Endothelial cell of umbilical vein (primary cell): Measurements from ENCODE around the gene ANKRD13D. TPM values are rescaled to one million over a fixed set of nuclear protein-coding genes. Genes with fewer than 3 reads are reported as not detected.

Source experiments
- BruUV-seq: library from RNA; stranded (reverse); fragments of 400-500 nt; replicated peaks from 2 replicates; lab custom pipeline; 2021; lab: Mats Ljungman, UMichigan
- CTCF ChIA-PET: fragments of 300-600, 350-600 bp; sonication (Branson Sonifier 250); formaldehyde crosslinking; loops from one replicate; lab custom pipeline; 2021; ENCODE audit warnings: antibody characterized with exemption, inconsistent platforms; lab: Charles Lee
- POLR2A ChIA-PET: fragments of 300-600, 350-600 bp; sonication (Branson Sonifier 250); formaldehyde crosslinking; loops from one replicate; lab custom pipeline; 2021; ENCODE audit warnings: antibody characterized with exemption, inconsistent platforms; lab: Charles Lee
- DNase-seq: peaks from one replicate; pipeline ENCODE4 v3.0.0-alpha.2; 2011; ENCODE audit warnings: low read depth, low spot score
- FAIRE-seq: peaks from 2 replicates; lab custom pipeline; 2011; peaks lifted over from hg19 to GRCh38; lab: Jason Lieb, UNC
- H2AFZ ChIP-seq: 2 replicates; pipeline ENCODE4 v1.6.0; 2012; ENCODE audit warnings: low read depth, low read length, control low read depth, inconsistent platforms
- H3K27ac ChIP-seq: 2 replicates; pipeline ENCODE4 v1.5.1; 2011; ENCODE audit warnings: low read depth, mild to moderate bottlenecking, control low read depth, low read length, moderate library complexity; ENCODE audit not compliant: insufficient read depth
- H3K27me3 ChIP-seq, 2 experiments: 2 replicates each; pipeline versions ENCODE4 v1.6.0 to v1.6.1; 2011; ENCODE audit warnings: low read length in 2 of 2, mixed read lengths in 1 of 2; ENCODE audit not compliant: control insufficient read depth in 2 of 2, insufficient read depth in 2 of 2
- H3K36me3 ChIP-seq, 2 experiments: 2 replicates in 1 of 2; 3 replicates in 1 of 2; pipeline ENCODE4 v1.5.1; 2011; ENCODE audit warnings: low read length in 2 of 2, mild to moderate bottlenecking in 1 of 2, moderate library complexity in 1 of 2; ENCODE audit not compliant: control insufficient read depth in 2 of 2, insufficient read depth in 2 of 2; ENCODE audit errors: extremely low read depth in 1 of 2
- H3K4me1 ChIP-seq: 3 replicates; pipeline ENCODE4 v1.5.1; 2011; ENCODE audit warnings: mild to moderate bottlenecking, low read length; ENCODE audit not compliant: control insufficient read depth, insufficient read depth; ENCODE audit errors: extremely low read depth
- H3K4me2 ChIP-seq: 2 replicates; pipeline ENCODE4 v1.6.1; 2011; ENCODE audit warnings: low read length, control low read depth, mixed read lengths; ENCODE audit not compliant: insufficient read depth
- H3K4me3 ChIP-seq, 3 experiments: fragments of 200-600 bp in 1 of 3; sonication (generic), shearing (Covaris generic) in 1 of 3; replicated peaks in 1 of 3; 2 replicates each; pipeline ENCODE4 v1.5.1; 2011 to 2016; ENCODE audit warnings: control low read depth in 3 of 3, low read length in 3 of 3, mild to moderate bottlenecking in 2 of 3, inconsistent platforms in 1 of 3, low read depth in 1 of 3, moderate library complexity in 1 of 3; ENCODE audit not compliant: insufficient read depth in 1 of 3
- H3K79me2 ChIP-seq: 2 replicates; pipeline ENCODE4 v1.6.0; 2012; ENCODE audit warnings: low read length, inconsistent platforms; ENCODE audit not compliant: control insufficient read depth, insufficient read depth
- H3K9ac ChIP-seq: replicated peaks from 2 replicates; pipeline ENCODE3; 2011; ENCODE audit warnings: low read length, control low read depth; ENCODE audit not compliant: insufficient read depth; ENCODE audit errors: extremely low read depth
- H3K9me1 ChIP-seq: replicated peaks from 3 replicates; pipeline ENCODE4 v1.6.0; 2011; ENCODE audit warnings: mild to moderate bottlenecking, low read length; ENCODE audit not compliant: control insufficient read depth, insufficient read depth; ENCODE audit errors: extremely low read depth
- H3K9me3 ChIP-seq: replicated peaks from 2 replicates; pipeline ENCODE4 v1.5.1; 2012; ENCODE audit warnings: low read length, inconsistent platforms; ENCODE audit not compliant: control insufficient read depth, insufficient read depth
- H4K20me1 ChIP-seq: replicated peaks from 2 replicates; pipeline ENCODE3; 2011; ENCODE audit warnings: mild to moderate bottlenecking, low read length; ENCODE audit not compliant: control insufficient read depth, insufficient read depth; ENCODE audit errors: extremely low read depth
- CTCF ChIP-seq, 2 donors: IDR thresholded peaks; 1 replicate in 1 of 2; 2 replicates in 1 of 2; pipeline ENCODE4 v1.5.1; 2011; ENCODE audit warnings: low read length in 2 of 2, mild to moderate bottlenecking in 2 of 2, moderate library complexity in 2 of 2, control low read depth in 1 of 2, inconsistent platforms in 1 of 2, low read depth in 1 of 2; ENCODE audit not compliant: insufficient read depth in 1 of 2; ENCODE audit errors: extremely low read depth in 1 of 2
- EZH2 ChIP-seq: IDR thresholded peaks from 2 replicates; pipeline ENCODE4 v1.6.1; 2012; ENCODE audit warnings: borderline replicate concordance, low read depth, mild to moderate bottlenecking, moderate library complexity, low read length, inconsistent platforms; ENCODE audit not compliant: severe bottlenecking
- FOS ChIP-seq: IDR thresholded peaks from 2 replicates; pipeline ENCODE4 v1.6.1; 2011; ENCODE audit warnings: mild to moderate bottlenecking, low read length, moderate library complexity, borderline replicate concordance; ENCODE audit not compliant: insufficient read depth
- GATA2 ChIP-seq: IDR thresholded peaks from 2 replicates; pipeline ENCODE4 v1.7.0; 2011; ENCODE audit warnings: low read depth, mild to moderate bottlenecking, moderate library complexity, mixed read lengths, low read length; ENCODE audit not compliant: insufficient read length, insufficient read depth
- JUN ChIP-seq: IDR thresholded peaks from 2 replicates; pipeline ENCODE4 v1.6.1; 2011; ENCODE audit warnings: borderline replicate concordance, low read depth; ENCODE audit not compliant: insufficient read length, insufficient read depth
- MAX ChIP-seq: IDR thresholded peaks from 2 replicates; pipeline ENCODE4 v1.6.1; 2011; ENCODE audit not compliant: insufficient read depth, insufficient read length
- MYC ChIP-seq: IDR thresholded peaks from one replicate; pipeline ENCODE4 v1.6.1; 2011; ENCODE audit warnings: mild to moderate bottlenecking, low read depth, low read length
- POLR2A ChIP-seq: IDR thresholded peaks from 2 replicates; pipeline ENCODE4 v1.6.1; 2012; ENCODE audit warnings: low read depth, mild to moderate bottlenecking, control low read depth, low read length
- POLR2AphosphoS5 ChIP-seq: IDR thresholded peaks from 2 replicates; pipeline ENCODE4 v1.6.1; 2012; ENCODE audit warnings: low read depth, mild to moderate bottlenecking, control low read depth, low read length, moderate library complexity; ENCODE audit not compliant: insufficient read depth
- dilution Hi-C: fragments of 300-500 bp; cut with MboI; formaldehyde crosslinking; loops from one replicate; pipeline ENCODE4 v1.15.0; 2019; ENCODE audit warnings: low sequenced_read_pairs; ENCODE audit not compliant: extremely low pct_ligation_motif_present
- intact Hi-C: fragments of 100-400 bp; cut with micrococcal nuclease; formaldehyde crosslinking; loops from one replicate; pipeline ENCODE4 v1.10.0; 2022
- polyA plus RNA-seq, 4 experiments: library from polyadenylated mRNA; depleted of rRNA in 3 of 4; stranded (reverse) in 3 of 4; unstranded in 1 of 4; fragments of >200 nt; gene quantifications; 2 replicates each; pipeline versions ENCODE4 v1.2.1 to v1.2.3, GENCODE V29; 2011 to 2012; ENCODE audit warnings: missing spikeins in 1 of 4
- total RNA-seq: library from RNA; stranded (reverse); gene quantifications from 2 replicates; pipeline ENCODE4 v1.2.3, GENCODE V29; 2021

ANKRD13D gene
- total and polyA plus RNA-seq, 2 donors (not counting 3 experiments of a cell fraction or from before 2014, with no cell fraction given): 43.5 to 57.5 TPM

- Histone ChIP-seq H3K27ac (no peak overlapping the region), H3K9me3 (no peaks in the 10 kb centered on the region), H3K27me3 (no peaks in the 10 kb centered on the region), H2AFZ (no peak overlapping the region), H3K9ac (no peak overlapping the region), H3K4me2 (no peak overlapping the region), H3K79me2 (peaks cover 27% of the 10 kb centered on the region), H3K9me1 (no peaks in the 10 kb centered on the region), H3K4me3 (no peak overlapping the region), H3K36me3 (peaks cover 3 to 11% of the 10 kb centered on the region in 2 experiments), H3K4me1 (peaks cover 22% of the 10 kb centered on the region), H4K20me1 (no peaks in the 10 kb centered on the region)
- DNase-seq: no peak
- POLR2A ChIA-PET: no interaction called here
- TF ChIP-seq POLR2AphosphoS5 (no peak), CTCF (IDR thresholded peaks at IDR 0.05; ENCODE audit: extremely low read depth in 1 of 2, insufficient read depth in 1 of 2, low read depth in 1 of 2, low read length in 2 of 2) (no peak), JUN (no peak), MYC (no peak), EZH2 (no peak), FOS (no peak), GATA2 (no peak), MAX (no peak), POLR2A (no peak)
- BruUV-seq: TSS peak; percentile 1
- dilution Hi-C loops: no loop called here
- CTCF ChIA-PET: interaction anchor here (0.7 kb wide), 1 partner anchor 10 kb away, joined by 4 read pairs; no protein-coding TSS in a partner anchor
- no peak for FAIRE-seq
- intact Hi-C loops: no loop called here
These were observed 1.7 kb downstream of the ANKRD13D start for GRCh38 chr11:67290801-67291200.
